NCI-H146 treated with DMSO at 0.1 percent for 48 hours (cell line): ENCODE data around the gene CDC42EP4.

ENCODE experiments used
- DNase-seq: peaks from one replicate; lab custom pipeline; 2025; ENCODE audit not compliant: unreplicated experiment; lab: John Stamatoyannopoulos, UW

CDC42EP4 gene

GRCh38 chr17:73311781-73312641 is at the start of gene CDC42EP4:
TSS of gene CDC42EP4 (minus strand) at chr17:73312001. CDS start at chr17:73286500, 25,501 bp downstream.
- DNase-seq, result peak; percentile 63

- DNase-seq, result no peak
Observed at GRCh38 chr17:73360961-73361761, 49.4 kb upstream of the CDC42EP4 start.

GRCh38 chr17:73359987-73360410 is 48.2 kb upstream of the CDC42EP4 start:
- peak; percentile 68 for DNase-seq

- DNase-seq, result no peak
Observed at GRCh38 chr17:73359352-73359751, 47.6 kb upstream of the CDC42EP4 start.

GRCh38 chr17:73358668-73359067 is 46.9 kb upstream of the CDC42EP4 start:
- DNase-seq, result no peak

GRCh38 chr17:73357981-73358380 is 46.2 kb upstream of the CDC42EP4 start:
- no peak for DNase-seq

- no peak for DNase-seq
Observed at GRCh38 chr17:73357318-73357717, 45.5 kb upstream of the CDC42EP4 start.

- DNase-seq, result no peak
Observed at GRCh38 chr17:73356561-73357170, 44.9 kb upstream of the CDC42EP4 start.

- DNase-seq, result no peak
Observed at GRCh38 chr17:73354423-73355284, 42.9 kb upstream of the CDC42EP4 start.

- DNase-seq, result no peak
Observed at GRCh38 chr17:73352261-73352660, 40.5 kb upstream of the CDC42EP4 start.

- DNase-seq, result no peak
Observed at GRCh38 chr17:73351764-73352163, 40.0 kb upstream of the CDC42EP4 start.

- DNase-seq, result no peak
Observed at GRCh38 chr17:73350864-73351263, 39.1 kb upstream of the CDC42EP4 start.

- no peak for DNase-seq
Observed at GRCh38 chr17:73349647-73350046, 37.8 kb upstream of the CDC42EP4 start.

GRCh38 chr17:73349138-73349537 is 37.3 kb upstream of the CDC42EP4 start:
- DNase-seq, result no peak

GRCh38 chr17:73348829-73349095 is 37.0 kb upstream of the CDC42EP4 start:
- no peak for DNase-seq

GRCh38 chr17:73348018-73348828 is 36.4 kb upstream of the CDC42EP4 start:
- no peak for DNase-seq

- no peak for DNase-seq
Observed at GRCh38 chr17:73347351-73347750, 35.5 kb upstream of the CDC42EP4 start.

- no peak for DNase-seq
Observed at GRCh38 chr17:73346501-73347162, 34.8 kb upstream of the CDC42EP4 start.

GRCh38 chr17:73343739-73344454 is 32.1 kb upstream of the CDC42EP4 start:
- no peak for DNase-seq
